ENCODE data around the gene PRUNE2.
A peak's percentile ranks its signal among the peaks of the same experiment; 100 is the strongest.

PRUNE2 gene

DNA sequence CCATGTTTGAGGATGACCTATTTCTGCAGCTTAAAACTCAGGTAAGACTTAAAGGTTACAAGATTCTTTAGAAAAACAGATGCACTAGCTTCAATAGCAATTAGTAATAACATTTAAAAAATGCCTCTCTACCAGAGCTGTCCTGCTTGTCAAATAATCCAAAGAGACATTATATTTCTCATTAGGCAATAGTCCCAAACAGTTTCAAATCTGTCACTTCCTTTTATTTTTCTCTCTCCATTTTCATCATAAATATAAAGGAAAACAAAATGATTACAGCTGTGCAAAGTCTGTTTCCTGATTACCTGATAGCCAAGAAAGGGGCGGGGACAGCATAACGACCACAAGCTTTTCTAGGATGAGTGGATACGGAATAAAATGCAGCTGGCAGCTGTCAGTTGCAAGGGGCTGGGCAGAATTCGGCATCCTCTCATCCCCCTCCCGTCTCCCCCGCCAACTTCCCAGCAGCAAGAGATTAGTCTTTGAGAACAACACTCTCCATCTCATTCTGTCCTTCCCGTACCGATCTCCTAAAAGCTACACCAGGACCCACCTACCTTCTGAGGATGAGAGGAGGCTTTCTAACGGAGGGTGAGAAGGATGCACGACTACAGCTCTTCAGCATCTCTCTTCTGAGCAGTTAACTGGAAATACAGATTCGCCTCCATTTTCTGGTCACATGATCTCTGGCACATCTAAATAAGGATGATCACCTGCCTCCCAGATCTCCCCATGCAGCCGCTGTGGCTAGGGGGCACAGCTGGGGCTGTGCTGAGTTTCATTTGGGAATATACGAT lies 214.2 kb downstream of the PRUNE2 start:
- Histone ChIP-seq H3K4me3 (ENCODE audit: insufficient read length, low read depth) (peak overlapping the region; percentile 6), H3K9me3 (ENCODE audit: insufficient read depth, low read length) (no peaks in the 10 kb centered on the region; the same call in 1 of the 2 replicates), H3K36me3 (ENCODE audit: insufficient read depth, insufficient read length, low read length) (no peaks in the 10 kb centered on the region), H3K27me3 (ENCODE audit: insufficient read depth, insufficient read length) (no peaks in the 10 kb centered on the region), H3K4me1 (ENCODE audit: insufficient read depth, insufficient read length) (peaks cover 4% of the 10 kb centered on the region), H3K9ac (ENCODE audit: insufficient read length, low read depth) (no peak overlapping the region)
- peak; percentile 23 for TF ChIP-seq YY1 (IDR thresholded peaks at IDR 0.05; ENCODE audit: insufficient read depth, insufficient read length)
- TF ChIP-seq SUZ12 (IDR thresholded peaks at IDR 0.05; ENCODE audit: extremely low read depth, insufficient read depth, insufficient read length): no peak
- no peak for DNase-seq (ENCODE audit: low read depth, low spot score)

DNA sequence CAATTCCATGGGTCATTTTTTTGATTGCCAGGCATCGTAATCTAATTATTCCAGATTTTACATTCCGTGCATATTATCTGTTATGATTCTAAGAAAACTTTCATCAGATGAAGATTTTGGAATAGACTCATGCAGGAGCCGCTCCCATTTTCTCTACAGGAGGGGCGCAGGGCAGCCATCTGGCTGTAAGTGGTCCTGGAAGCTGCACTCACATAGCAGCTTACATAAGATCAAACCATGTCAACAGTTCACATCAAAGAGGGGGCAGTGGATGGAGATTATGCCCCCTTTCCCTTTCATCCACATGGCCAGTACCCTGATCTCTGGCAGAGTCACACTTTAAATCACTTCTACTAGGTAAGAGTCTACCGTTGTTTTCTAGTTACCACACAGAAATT lies 214.9 kb downstream of the PRUNE2 start:
- Histone ChIP-seq H3K27me3 (ENCODE audit: insufficient read depth, insufficient read length) (no peaks in the 10 kb centered on the region), H3K4me1 (ENCODE audit: insufficient read depth, insufficient read length) (peaks cover 4% of the 10 kb centered on the region), H3K9ac (ENCODE audit: insufficient read length, low read depth) (no peak overlapping the region), H3K36me3 (ENCODE audit: insufficient read depth, insufficient read length, low read length) (no peaks in the 10 kb centered on the region), H3K4me3 (ENCODE audit: insufficient read length, low read depth) (no peak overlapping the region), H3K9me3 (ENCODE audit: insufficient read depth, low read length) (no peaks in the 10 kb centered on the region)
- TF ChIP-seq YY1 (IDR thresholded peaks at IDR 0.05; ENCODE audit: insufficient read depth, insufficient read length): no peak
- TF ChIP-seq ZNF274 (IDR thresholded peaks at IDR 0.05; ENCODE audit: low read depth, low read length): no peak
- TF ChIP-seq SUZ12 (IDR thresholded peaks at IDR 0.05; ENCODE audit: extremely low read depth, insufficient read depth, insufficient read length): no peak
- no peak for DNase-seq (ENCODE audit: low read depth, low spot score)

DNA sequence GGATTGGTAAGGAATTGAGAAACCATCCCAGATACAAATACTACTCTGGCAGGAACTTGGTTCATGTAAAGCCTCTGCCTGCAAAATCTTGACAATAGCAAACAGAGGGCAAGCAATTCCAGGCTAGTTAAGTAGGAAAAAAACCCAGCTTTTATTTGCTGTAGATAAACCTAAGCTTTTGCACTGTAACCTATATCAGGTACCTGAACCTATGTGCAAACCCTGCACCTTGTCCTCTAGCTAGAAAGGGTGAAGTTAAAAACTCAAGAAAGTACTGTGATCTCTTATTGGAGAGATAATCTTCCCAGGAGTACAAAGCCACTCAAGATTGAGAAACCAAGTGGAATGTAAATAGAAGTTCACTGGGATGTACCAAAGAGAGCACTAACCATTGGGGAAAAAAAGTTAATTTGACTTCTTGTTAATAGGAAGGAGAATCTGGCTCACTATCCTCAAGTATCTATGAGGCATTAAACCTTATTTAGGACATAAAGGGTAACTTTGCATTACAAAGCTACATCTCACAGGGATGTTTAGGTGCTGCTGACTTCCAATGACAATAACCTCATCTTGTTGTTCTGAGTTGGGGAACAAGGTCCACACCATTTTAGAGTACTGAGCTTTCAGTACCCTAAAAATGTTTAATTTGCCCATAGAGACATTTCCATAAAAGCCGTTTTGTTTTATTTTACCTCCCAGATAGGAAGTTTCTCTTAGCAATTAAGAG lies 215.5 kb downstream of the PRUNE2 start:
- Histone ChIP-seq H3K4me3 (ENCODE audit: insufficient read length, low read depth) (no peak overlapping the region), H3K4me1 (ENCODE audit: insufficient read depth, insufficient read length) (peaks cover 4% of the 10 kb centered on the region), H3K9ac (ENCODE audit: insufficient read length, low read depth) (no peak overlapping the region), H3K36me3 (ENCODE audit: insufficient read depth, insufficient read length, low read length) (no peaks in the 10 kb centered on the region), H3K9me3 (ENCODE audit: insufficient read depth, low read length) (no peaks in the 10 kb centered on the region), H3K27me3 (ENCODE audit: insufficient read depth, insufficient read length) (no peaks in the 10 kb centered on the region)
- peak; percentile 35 for DNase-seq (ENCODE audit: low read depth, low spot score)
- TF ChIP-seq YY1 (IDR thresholded peaks at IDR 0.05; ENCODE audit: insufficient read depth, insufficient read length): no peak
- no peak for TF ChIP-seq SUZ12 (IDR thresholded peaks at IDR 0.05; ENCODE audit: extremely low read depth, insufficient read depth, insufficient read length)
- TF ChIP-seq ZNF274 (IDR thresholded peaks at IDR 0.05; ENCODE audit: low read depth, low read length): no peak

DNA sequence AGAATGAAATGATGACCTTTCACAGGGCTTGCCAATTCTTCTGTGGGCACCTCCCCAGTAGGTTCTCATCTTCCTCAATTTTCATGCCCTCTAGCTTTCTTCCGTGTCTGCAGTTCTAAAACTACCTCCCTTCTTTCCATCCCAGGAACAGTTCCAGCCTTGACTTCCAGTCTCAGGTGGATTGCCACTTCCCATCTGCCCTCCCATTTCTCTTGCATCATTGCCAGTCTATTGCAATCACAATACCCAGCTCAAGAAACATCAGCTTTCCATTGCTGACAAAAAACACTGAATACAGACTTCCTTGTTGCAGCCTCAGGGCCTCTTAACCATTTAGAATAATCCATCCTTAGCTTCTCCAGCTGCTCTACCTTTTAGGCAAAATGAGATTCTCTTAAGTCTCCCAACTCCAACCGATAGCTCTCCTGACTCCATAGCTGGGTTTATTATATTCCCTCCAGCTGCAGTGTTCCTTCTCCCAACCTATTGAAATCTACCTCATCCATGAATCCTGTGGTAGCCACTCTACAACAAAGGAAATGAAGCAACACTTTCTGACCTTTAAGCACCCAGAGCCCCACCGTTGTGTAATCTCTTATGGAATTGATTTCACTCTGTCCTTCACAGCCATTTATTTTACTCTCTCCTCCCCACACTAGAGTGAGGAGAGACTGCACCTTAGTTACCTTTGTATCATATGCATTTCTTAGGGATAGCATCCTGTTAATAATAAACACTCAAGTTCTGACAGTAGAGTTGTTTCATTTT lies 217.3 kb downstream of the PRUNE2 start:
- no peaks in the 10 kb centered on the region for H3K9me3 ChIP-seq (ENCODE audit: insufficient read depth, low read length)
- H3K4me1 ChIP-seq (ENCODE audit: insufficient read depth, insufficient read length): peaks cover 4% of the 10 kb centered on the region
- no peak for TF ChIP-seq YY1 (IDR thresholded peaks at IDR 0.05; ENCODE audit: insufficient read depth, insufficient read length)
- TF ChIP-seq SUZ12 (IDR thresholded peaks at IDR 0.05; ENCODE audit: extremely low read depth, insufficient read depth, insufficient read length): no peak
- no peak for TF ChIP-seq ZNF274 (IDR thresholded peaks at IDR 0.05; ENCODE audit: low read depth, low read length)
- H3K9ac ChIP-seq (ENCODE audit: insufficient read length, low read depth): no peak overlapping the region
- no peaks in the 10 kb centered on the region for H3K27me3 ChIP-seq (ENCODE audit: insufficient read depth, insufficient read length)
- no peaks in the 10 kb centered on the region for H3K36me3 ChIP-seq (ENCODE audit: insufficient read depth, insufficient read length, low read length)
- DNase-seq (ENCODE audit: low read depth, low spot score): no peak
- no peak overlapping the region for H3K4me3 ChIP-seq (ENCODE audit: insufficient read length, low read depth)

DNA sequence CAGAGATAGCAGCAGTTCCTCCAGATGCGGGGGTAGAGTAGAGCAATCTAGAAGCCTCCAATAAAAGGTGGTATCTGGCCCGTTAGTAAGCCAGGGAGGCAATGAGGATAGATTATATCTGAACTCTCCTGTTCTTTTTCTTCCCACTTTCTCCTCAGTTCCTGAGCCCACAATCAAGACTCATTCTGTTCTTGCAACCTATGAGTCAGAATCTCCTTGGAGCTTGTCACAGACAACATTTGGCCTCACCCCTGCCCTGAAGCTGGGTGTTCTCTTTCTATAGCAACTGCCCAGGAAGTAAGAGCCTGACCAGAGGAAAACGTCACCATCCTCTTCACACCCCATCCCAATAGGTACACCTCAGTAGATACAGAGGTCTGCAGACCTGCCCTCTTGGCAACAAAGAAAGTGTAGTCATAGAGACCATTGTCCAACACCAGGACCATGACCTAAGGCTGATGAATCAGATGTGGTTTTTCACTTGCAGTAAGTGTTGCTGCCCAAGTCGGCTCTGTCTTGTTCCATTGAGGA lies 218.0 kb downstream of the PRUNE2 start:
- Histone ChIP-seq H3K27me3 (ENCODE audit: insufficient read depth, insufficient read length) (no peaks in the 10 kb centered on the region), H3K9me3 (ENCODE audit: insufficient read depth, low read length) (no peaks in the 10 kb centered on the region), H3K4me1 (ENCODE audit: insufficient read depth, insufficient read length) (peaks cover 4% of the 10 kb centered on the region), H3K9ac (ENCODE audit: insufficient read length, low read depth) (no peak overlapping the region), H3K36me3 (ENCODE audit: insufficient read depth, insufficient read length, low read length) (no peaks in the 10 kb centered on the region), H3K4me3 (ENCODE audit: insufficient read length, low read depth) (no peak overlapping the region)
- no peak for TF ChIP-seq ZNF274 (IDR thresholded peaks at IDR 0.05; ENCODE audit: low read depth, low read length)
- TF ChIP-seq YY1 (IDR thresholded peaks at IDR 0.05; ENCODE audit: insufficient read depth, insufficient read length): no peak
- no peak for TF ChIP-seq SUZ12 (IDR thresholded peaks at IDR 0.05; ENCODE audit: extremely low read depth, insufficient read depth, insufficient read length)
- DNase-seq (ENCODE audit: low read depth, low spot score): no peak

DNA sequence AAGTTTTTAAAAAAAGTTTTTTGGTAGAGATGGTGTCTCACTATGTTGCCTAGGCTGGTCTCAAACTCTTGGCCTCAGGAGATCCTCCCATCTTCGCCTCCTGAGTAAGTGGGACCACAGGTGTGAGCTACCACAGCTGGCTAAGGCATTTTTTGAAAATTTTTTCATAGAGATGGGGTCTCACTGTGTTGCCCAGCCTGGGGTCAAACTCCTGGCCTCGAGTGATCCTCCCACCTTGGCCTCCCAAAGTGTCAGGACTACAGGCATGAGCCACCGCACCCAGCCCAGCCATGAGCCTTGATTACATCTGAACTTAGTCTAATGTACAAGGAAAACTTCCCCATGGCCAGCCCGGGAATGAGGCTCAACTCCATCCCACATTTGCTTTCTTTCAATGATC lies 219.2 kb downstream of the PRUNE2 start:
- Histone ChIP-seq H3K36me3 (ENCODE audit: insufficient read depth, insufficient read length, low read length) (no peaks in the 10 kb centered on the region), H3K9me3 (ENCODE audit: insufficient read depth, low read length) (no peaks in the 10 kb centered on the region), H3K27me3 (ENCODE audit: insufficient read depth, insufficient read length) (no peaks in the 10 kb centered on the region), H3K4me3 (ENCODE audit: insufficient read length, low read depth) (no peak overlapping the region), H3K9ac (ENCODE audit: insufficient read length, low read depth) (no peak overlapping the region), H3K4me1 (ENCODE audit: insufficient read depth, insufficient read length) (peaks cover 4% of the 10 kb centered on the region)
- no peak for DNase-seq (ENCODE audit: low read depth, low spot score)
- TF ChIP-seq SUZ12 (IDR thresholded peaks at IDR 0.05; ENCODE audit: extremely low read depth, insufficient read depth, insufficient read length) (no peak), YY1 (IDR thresholded peaks at IDR 0.05; ENCODE audit: insufficient read depth, insufficient read length) (no peak), ZNF274 (IDR thresholded peaks at IDR 0.05; ENCODE audit: low read depth, low read length) (no peak)

Data from NT2/D1 (cell line).